Smooth muscle cell (in vitro differentiated cells): ENCODE measurements around the gene SELENON. TPM values are rescaled to one million over a fixed set of nuclear protein-coding genes. Genes with fewer than 3 reads are reported as not detected.

Source experiments
- DNase-seq: peaks from one replicate; lab custom pipeline; 2025; ENCODE audit not compliant: unreplicated experiment; lab: John Stamatoyannopoulos, UW
- H2AFZ ChIP-seq: fragments of 200-600 bp; sonication (generic); 2 replicates; pipeline ENCODE4 v1.6.0; 2016; ENCODE audit warnings: antibody characterized with exemption, low read depth, mild to moderate bottlenecking
- H3F3A ChIP-seq: fragments of 200-600 bp; sonication (generic); 2 replicates; pipeline ENCODE4 v1.6.0; 2017; ENCODE audit warnings: antibody characterized with exemption, low read depth
- H3K27ac ChIP-seq: fragments of 200-600 bp; sonication (generic); 2 replicates; pipeline ENCODE4 v1.5.1; 2016; ENCODE audit warnings: low read depth, mild to moderate bottlenecking
- H3K27me3 ChIP-seq: fragments of 200-600 bp; sonication (generic); 2 replicates; pipeline ENCODE4 v1.6.1; 2016; ENCODE audit warnings: low read depth, mild to moderate bottlenecking
- H3K36me3 ChIP-seq: fragments of 200-600 bp; sonication (generic); 2 replicates; pipeline ENCODE4 v1.5.1; 2016; ENCODE audit warnings: low read depth
- H3K4me1 ChIP-seq: fragments of 200-600 bp; sonication (generic); 2 replicates; pipeline ENCODE4 v1.5.1; 2016; ENCODE audit warnings: low read depth
- H3K4me2 ChIP-seq: fragments of 200-600 bp; sonication (generic); 2 replicates; pipeline ENCODE4 v1.6.0; 2016; ENCODE audit warnings: mild to moderate bottlenecking
- H3K4me3 ChIP-seq: fragments of 200-600 bp; sonication (generic); 2 replicates; pipeline ENCODE4 v1.5.1; 2016; ENCODE audit warnings: mild to moderate bottlenecking
- H3K79me2 ChIP-seq: fragments of 200-600 bp; sonication (generic); 2 replicates; pipeline ENCODE4 v1.6.0; 2016; ENCODE audit warnings: low read depth, mild to moderate bottlenecking
- H3K9ac ChIP-seq: fragments of 200-600 bp; sonication (generic); 2 replicates; pipeline ENCODE4 v1.6.0; 2016; ENCODE audit warnings: low read depth
- H3K9me3 ChIP-seq: fragments of 200-600 bp; sonication (generic); replicated peaks from 2 replicates; pipeline ENCODE4 v1.5.1; 2016; ENCODE audit warnings: low read depth
- H4K20me1 ChIP-seq: fragments of 200-600 bp; sonication (generic); 2 replicates; pipeline ENCODE4 v1.6.0; 2016; ENCODE audit warnings: low read depth
- CTCF ChIP-seq: fragments of 200-600 bp; sonication (generic); IDR thresholded peaks from 2 replicates; pipeline ENCODE4 v1.5.1; 2017; ENCODE audit warnings: borderline replicate concordance, mild to moderate bottlenecking, antibody characterized with exemption; ENCODE audit not compliant: insufficient read depth, poor library complexity, severe bottlenecking
- WGBS: methylation state at CpG from one replicate; pipeline ENCODE4 v1.1.7; 2016; ENCODE audit warnings: low lambda C conversion rate; 5-methylcytosine and 5-hydroxymethylcytosine counted together
- polyA plus RNA-seq: library from polyadenylated mRNA; unstranded; fragments of >200 nt; fragmentation: Nextera tagmentation; extraction: Ambion mirVana; gene quantifications from 2 replicates; pipeline ENCODE4 v1.2.1, GENCODE V29; 2016
- total RNA-seq: library from RNA; depleted of rRNA; stranded (reverse); fragments of >200 nt; gene quantifications from 2 replicates; pipeline ENCODE4 v1.2.3, GENCODE V29; 2014

Gene SELENON
- total and polyA plus RNA-seq, 2 experiments from 2014 or later: 32.6 to 62.9 TPM

DNA sequence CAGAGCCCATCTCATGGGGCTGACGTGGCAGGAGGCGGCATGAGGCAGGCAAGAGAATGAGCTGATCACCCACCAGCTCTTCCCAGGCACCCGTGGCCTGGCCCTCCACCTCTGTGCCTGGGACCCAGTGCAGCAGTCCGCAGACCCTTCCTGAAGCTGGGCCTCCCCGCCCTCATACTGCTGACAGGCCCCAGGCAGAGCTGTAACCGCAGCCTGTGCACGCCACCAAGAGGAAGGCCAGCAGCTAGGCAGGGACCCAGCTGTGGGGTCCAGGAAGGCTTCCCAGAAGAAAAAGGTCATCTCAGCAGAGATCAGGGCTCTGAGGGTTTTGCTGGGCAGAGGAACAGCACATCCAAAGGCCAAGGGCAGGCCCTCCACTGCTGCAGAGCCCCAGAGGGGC, 9.9 kb downstream of the SELENON start:
- no peaks in the 10 kb centered on the region for H3K4me1 ChIP-seq
- no peaks in the 10 kb centered on the region for H3K79me2 ChIP-seq
- H2AFZ ChIP-seq: no peak overlapping the region
- no peak for DNase-seq
- H3K4me3 ChIP-seq: no peak overlapping the region
- H3K36me3 ChIP-seq: no peaks in the 10 kb centered on the region
- no peak for TF ChIP-seq CTCF
- H3K4me2 ChIP-seq: no peak overlapping the region
- peaks cover 7% of the 10 kb centered on the region for H4K20me1 ChIP-seq
- H3K9me3 ChIP-seq: no peaks in the 10 kb centered on the region
- H3K27ac ChIP-seq: no peak overlapping the region
- H3K27me3 ChIP-seq: no peaks in the 10 kb centered on the region
- no peaks in the 10 kb centered on the region for H3F3A ChIP-seq
- 95% methylated on average over 7 of the region's 7 CpGs for WGBS
- no peak overlapping the region for H3K9ac ChIP-seq

- no peaks in the 10 kb centered on the region for H3K27me3 ChIP-seq
- H3K4me2 ChIP-seq: no peak overlapping the region
- no peak overlapping the region for H3K9ac ChIP-seq
- TF ChIP-seq CTCF: peak; percentile 91
- no peaks in the 10 kb centered on the region for H3K36me3 ChIP-seq
- no peaks in the 10 kb centered on the region for H3K9me3 ChIP-seq
- no peak overlapping the region for H3K4me3 ChIP-seq
- no peak overlapping the region for H3K27ac ChIP-seq
- H2AFZ ChIP-seq: no peak overlapping the region
- peaks cover 7% of the 10 kb centered on the region for H4K20me1 ChIP-seq
- H3K79me2 ChIP-seq: no peaks in the 10 kb centered on the region
- DNase-seq: peak; percentile 25
- 42% methylated on average over 20 of the region's 21 CpGs for WGBS
- H3F3A ChIP-seq: no peaks in the 10 kb centered on the region
- no peaks in the 10 kb centered on the region for H3K4me1 ChIP-seq
Observed at GRCh38 chr1:25810341-25811299, 10.6 kb downstream of the SELENON start.

- Histone ChIP-seq H3F3A (no peaks in the 10 kb centered on the region), H3K4me2 (no peak overlapping the region), H4K20me1 (peaks cover 7% of the 10 kb centered on the region), H3K4me1 (no peaks in the 10 kb centered on the region), H3K4me3 (no peak overlapping the region), H3K9me3 (no peaks in the 10 kb centered on the region), H3K79me2 (no peaks in the 10 kb centered on the region), H3K36me3 (no peaks in the 10 kb centered on the region), H3K27ac (no peak overlapping the region), H3K27me3 (no peaks in the 10 kb centered on the region), H2AFZ (no peak overlapping the region), H3K9ac (no peak overlapping the region)
- no peak for TF ChIP-seq CTCF
- 97% methylated on average over 13 of the region's 13 CpGs for WGBS
- DNase-seq: no peak
Observed at GRCh38 chr1:25811384-25812082, 11.5 kb downstream of the SELENON start.
